LoVo (cell line): ENCODE results near the gene BTG1.

Experiments
- DNase-seq: peaks from one replicate; pipeline ENCODE4 v3.0.0-alpha.2; 2016; ENCODE audit warnings: low spot score

The BTG1 gene

GRCh38 chr12:92133795-92134637, 11.6 kb downstream of the BTG1 start:
- no peak for DNase-seq

GRCh38 chr12:92133171-92133570, 12.5 kb downstream of the BTG1 start:
- DNase-seq, result no peak

- no peak for DNase-seq
These were observed 13.4 kb downstream of the BTG1 start for GRCh38 chr12:92132288-92132687.

GRCh38 chr12:92130999-92131398, 14.6 kb downstream of the BTG1 start:
- no peak for DNase-seq

- DNase-seq, result no peak
These were observed 16.0 kb downstream of the BTG1 start for GRCh38 chr12:92129609-92130008.

- no peak for DNase-seq
These were observed 17.0 kb downstream of the BTG1 start for GRCh38 chr12:92128612-92129011.

GRCh38 chr12:92124689-92125029, 21.0 kb downstream of the BTG1 start:
- DNase-seq, result no peak

- DNase-seq, result no peak
These were observed 21.6 kb downstream of the BTG1 start for GRCh38 chr12:92123780-92124688.

- DNase-seq, result no peak
These were observed 22.5 kb downstream of the BTG1 start for GRCh38 chr12:92122941-92123779.

GRCh38 chr12:92121826-92122225, 23.8 kb downstream of the BTG1 start:
- DNase-seq, result no peak

- no peak for DNase-seq
These were observed 26.7 kb downstream of the BTG1 start for GRCh38 chr12:92118826-92119536.

- no peak for DNase-seq
These were observed 30.8 kb downstream of the BTG1 start for GRCh38 chr12:92114834-92115233.

GRCh38 chr12:92111256-92111655, 34.4 kb downstream of the BTG1 start:
- DNase-seq, result no peak

- no peak for DNase-seq
These were observed 35.5 kb downstream of the BTG1 start for GRCh38 chr12:92110083-92110640.

- no peak for DNase-seq
These were observed 36.0 kb downstream of the BTG1 start for GRCh38 chr12:92109613-92110012.

- no peak for DNase-seq
These were observed 37.0 kb downstream of the BTG1 start for GRCh38 chr12:92108651-92109050.

GRCh38 chr12:92107621-92108131, 38.0 kb downstream of the BTG1 start:
- no peak for DNase-seq

GRCh38 chr12:92107094-92107493, 38.6 kb downstream of the BTG1 start:
- DNase-seq, result no peak

GRCh38 chr12:92105676-92106075, 40.0 kb downstream of the BTG1 start:
- DNase-seq, result no peak

- DNase-seq, result no peak
These were observed 40.5 kb downstream of the BTG1 start for GRCh38 chr12:92105110-92105509.

GRCh38 chr12:92102606-92103005, 43.0 kb downstream of the BTG1 start:
- no peak for DNase-seq
